GM21717 (cell line): Measurements from ENCODE around the gene C2orf76.
A peak's percentile ranks its signal among the peaks of the same experiment; 100 is the strongest.

Experiments used
- ATAC-seq: cut with Tn5 transposase; IDR thresholded peaks from one replicate; pipeline ENCODE4 v1.9.1; 2021; ENCODE audit warnings: mild to moderate bottlenecking, moderate library complexity; ENCODE audit not compliant: unreplicated experiment

Gene C2orf76

DNA sequence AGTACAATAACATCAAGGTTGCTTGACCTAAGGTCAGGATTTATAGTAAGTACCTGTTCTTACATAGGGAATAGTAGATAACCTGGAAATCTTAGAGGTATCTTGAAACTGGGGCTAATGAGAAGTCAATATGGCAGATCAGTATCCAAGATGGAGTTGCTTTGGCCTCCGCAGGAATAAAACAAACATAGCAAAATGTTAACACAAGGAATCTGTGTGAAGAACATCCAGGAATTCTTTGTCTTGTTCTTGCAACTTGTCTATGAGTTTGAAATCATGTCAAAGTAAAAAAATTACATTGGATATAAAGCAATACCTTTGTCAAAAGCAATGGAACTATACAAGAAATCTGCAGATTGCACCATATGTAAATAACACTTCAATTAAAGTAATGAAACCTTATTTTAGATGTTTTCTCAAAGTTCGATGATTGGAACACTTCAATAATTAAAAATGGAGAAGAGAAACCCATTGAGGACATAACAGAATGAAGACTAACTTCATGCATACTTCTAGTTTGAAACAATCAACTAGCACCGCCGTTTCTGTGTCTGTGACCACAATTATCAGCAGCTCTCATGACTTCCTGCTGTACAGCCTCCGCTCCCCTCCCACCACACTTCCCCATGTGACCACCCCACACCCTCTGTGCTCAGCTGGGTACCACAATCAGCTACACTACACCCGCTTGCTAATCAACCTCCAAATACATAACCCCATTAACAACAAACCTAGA, 27.6 kb downstream of the C2orf76 start:
- peak; percentile 98 for ATAC-seq

DNA sequence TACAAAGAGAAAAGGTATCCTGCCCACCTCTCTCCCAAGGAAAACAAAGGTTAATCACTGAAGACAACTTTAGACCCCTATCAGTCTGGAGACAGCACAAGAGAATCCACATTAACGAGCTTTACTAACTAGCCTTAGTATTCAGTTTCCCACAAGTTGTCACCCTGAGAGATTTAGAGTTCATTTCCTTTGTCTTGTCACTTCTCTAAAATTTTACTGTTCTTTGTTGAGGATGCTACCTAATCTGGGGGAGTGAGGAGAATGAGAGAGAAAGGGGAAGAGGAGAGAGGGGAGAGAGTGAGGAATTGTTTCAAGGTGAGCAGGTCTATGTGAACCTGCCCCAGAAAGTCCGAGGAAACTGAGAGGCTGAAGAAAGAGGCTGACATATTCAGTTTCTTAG, 28.4 kb downstream of the C2orf76 start:
- no peak for ATAC-seq

DNA sequence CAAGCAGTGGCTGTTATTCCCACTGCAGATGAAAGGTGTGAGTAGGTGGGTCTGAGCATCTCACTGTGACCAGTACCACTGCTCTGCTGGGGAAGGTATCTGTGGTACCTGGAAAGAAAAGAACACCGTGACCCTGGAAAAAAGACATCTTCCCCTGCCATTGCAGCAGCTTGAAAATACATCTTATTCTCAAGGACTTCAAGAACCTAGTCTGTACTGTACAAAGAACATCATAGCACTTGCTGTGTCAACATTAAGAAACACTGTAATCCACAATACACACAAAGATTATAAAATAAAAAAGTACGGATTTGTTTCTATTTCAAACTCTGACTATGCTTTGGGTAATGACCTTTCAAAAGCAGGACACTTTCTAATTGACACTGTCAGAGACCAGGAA, 28.9 kb downstream of the C2orf76 start:
- no peak for ATAC-seq

DNA sequence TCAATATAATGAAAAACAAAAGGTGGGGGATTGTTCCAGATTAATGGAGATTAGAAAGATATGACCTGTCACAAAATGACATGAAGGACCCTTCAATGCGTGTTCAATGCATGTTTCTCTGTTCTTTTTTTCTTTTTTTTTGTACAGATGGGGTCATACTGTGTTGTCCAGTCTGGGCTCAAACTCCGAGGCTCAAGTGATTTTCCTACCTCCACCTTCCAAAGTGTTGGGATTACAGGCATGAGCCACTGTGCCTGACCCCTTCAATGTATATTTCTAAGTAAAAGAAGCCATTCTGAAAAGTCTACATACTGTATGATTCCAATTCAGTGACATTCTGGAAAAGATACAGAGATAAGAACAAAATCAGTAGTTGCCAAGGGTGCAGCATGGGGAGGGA, 32.8 kb downstream of the C2orf76 start:
- no peak for ATAC-seq

DNA sequence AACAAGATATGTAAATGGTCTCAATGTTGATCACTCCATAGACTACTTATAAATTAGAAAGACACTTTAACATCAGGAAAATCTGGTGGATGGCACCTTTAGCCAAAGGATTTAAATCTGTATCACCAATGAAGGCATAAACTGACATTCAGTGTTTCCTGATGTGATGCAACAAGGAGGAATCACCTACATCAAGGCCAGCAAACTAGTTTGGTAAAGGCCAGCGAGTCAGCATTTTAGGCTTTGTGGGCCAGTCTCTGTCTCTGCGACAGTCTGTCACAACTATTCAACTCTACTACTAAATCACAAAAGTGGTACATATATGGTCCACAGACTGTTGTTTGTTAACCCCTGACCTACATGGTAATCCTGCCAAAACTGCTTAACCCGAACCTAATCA, 33.3 kb downstream of the C2orf76 start:
- ATAC-seq, result no peak

DNA sequence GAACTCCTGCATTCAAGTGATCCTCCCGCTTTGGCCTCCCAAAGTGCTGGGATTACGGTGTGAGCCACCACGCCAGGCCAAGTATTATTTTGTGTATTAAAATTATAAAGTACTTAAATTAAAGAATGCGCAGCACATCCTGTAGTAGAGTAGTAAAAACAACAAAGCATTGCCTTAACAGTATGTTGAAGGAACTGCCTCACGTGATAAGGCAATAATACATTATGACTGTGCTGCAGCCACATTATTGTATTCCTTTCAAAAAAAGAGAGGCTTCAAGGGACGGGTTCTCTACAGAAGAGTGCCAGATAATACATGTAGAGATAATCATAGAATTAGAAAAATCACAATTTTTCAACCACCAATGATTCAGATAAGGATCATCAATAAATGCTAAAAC, 33.7 kb downstream of the C2orf76 start:
- ATAC-seq, result no peak

DNA sequence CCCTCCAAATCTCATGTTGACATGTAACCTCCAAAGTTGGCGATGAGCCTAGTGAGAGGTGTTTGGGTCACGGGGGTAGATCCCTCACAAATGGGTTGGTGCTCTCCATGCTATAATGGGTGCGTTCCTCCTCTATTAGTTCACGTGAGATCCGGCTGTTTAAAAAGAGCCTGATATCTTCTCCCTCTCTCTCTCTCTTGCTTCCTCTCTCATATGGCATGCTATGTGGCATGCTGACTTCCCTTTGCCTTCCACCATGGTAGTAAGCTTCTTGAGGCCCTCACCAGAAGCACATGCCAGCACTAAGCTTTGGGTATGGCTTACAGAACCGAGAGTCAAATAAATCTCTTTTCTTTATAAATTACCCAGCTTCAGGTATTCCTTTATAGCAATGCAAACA, 39.2 kb downstream of the C2orf76 start:
- no peak for ATAC-seq

DNA sequence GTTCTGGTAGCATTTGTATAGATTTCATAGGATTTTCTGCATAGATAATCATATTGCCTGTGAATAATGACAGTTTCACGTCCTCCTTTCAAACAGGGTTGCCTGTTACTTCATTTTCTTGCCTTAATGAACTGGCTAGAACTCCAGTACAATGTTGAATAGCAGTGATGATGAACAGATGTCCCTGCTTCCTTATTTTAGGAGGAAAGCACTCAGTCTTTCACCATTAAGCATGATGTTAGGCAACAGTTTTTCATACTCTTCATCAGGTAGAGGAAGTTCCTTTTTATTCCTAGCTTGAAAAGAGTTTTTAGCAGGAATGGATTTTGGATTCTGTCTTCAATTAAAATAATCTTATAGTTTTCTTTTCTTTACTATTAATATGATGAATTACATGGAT, 39.7 kb downstream of the C2orf76 start:
- ATAC-seq, result no peak

DNA sequence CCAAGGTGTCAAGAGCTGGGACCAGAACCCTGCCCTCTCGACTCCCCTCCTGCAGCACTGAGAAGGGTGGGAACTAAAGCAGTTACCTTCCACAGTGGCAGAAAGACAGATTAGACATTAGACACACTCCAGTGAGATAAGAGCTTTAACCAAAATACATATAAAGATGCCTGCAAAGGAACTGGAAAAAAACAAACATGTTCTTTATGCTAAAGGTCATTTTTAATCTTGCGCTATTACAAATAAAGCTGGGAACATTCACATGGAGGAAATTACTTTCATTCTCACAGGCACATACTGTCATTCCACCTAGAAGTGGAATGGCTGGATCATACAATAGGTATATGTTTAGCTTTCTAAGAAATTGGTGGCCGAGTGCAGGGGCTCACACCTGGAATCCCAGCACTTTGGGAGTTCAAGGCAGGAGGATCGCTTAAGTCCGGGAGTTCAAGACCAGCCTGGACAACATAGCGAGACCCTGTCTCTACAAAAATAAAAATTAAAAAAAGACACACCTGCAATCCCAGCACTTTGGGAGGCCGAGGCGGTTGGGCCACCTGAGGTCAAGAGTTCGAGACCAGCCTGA, 41.9 kb downstream of the C2orf76 start:
- ATAC-seq, result no peak

DNA sequence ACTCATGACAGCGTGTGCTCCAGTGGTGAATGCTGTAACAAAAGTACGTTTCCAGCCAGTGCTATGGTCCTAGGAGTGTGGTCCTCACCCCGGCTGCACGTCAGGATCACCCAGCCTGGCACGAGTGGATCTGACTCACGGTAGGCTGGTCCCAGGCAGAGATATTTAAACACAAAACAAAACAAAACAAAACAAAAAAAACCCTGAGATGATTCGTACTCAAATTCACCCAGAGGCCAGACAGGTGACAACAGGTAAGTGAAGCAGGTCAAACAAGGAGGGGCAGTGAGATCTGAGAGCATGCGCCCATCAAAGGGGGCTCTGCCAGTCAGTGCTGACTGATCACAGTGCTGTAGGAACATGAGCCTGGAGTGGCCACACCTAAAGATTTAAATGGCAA, 43.2 kb downstream of the C2orf76 start:
- no peak for ATAC-seq

DNA sequence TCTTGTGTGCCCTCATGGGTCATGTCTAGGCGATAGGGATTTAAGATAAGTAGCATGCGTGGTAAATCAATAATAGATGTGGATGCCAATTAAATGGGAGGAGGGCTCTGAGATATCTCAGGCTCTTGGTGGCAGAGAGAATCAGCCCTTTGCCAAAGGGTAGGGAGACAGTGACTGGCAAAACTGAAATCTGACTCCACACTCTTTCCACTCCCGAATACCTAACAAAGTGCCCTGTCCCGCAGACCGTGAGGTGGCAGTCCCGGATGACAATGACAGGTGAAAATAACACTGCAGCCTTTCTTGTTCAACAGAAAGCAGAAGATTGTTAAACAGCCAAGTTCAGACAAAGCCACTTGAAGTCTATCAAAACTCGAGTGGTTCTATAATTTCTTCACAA, 47.0 kb downstream of the C2orf76 start:
- ATAC-seq, result no peak

DNA sequence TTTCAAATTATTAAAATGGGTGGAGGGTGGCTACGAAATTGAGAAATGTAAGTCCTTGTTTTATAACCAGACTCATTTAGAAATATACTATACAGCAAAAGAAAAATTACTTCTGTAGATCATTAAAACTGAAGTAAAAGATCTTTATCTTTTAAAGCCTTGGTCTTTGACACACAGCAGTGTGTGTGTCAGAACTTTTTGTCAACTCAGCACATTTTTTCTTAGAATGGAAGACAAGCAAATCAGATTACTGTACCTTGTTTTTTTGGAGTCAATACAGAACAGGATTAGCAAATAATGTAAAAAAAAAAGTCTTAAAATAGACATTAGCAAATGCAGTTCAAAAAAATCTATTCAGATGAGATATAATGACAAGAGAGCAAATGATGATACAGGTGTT, 49.1 kb downstream of the C2orf76 start:
- ATAC-seq, result no peak

DNA sequence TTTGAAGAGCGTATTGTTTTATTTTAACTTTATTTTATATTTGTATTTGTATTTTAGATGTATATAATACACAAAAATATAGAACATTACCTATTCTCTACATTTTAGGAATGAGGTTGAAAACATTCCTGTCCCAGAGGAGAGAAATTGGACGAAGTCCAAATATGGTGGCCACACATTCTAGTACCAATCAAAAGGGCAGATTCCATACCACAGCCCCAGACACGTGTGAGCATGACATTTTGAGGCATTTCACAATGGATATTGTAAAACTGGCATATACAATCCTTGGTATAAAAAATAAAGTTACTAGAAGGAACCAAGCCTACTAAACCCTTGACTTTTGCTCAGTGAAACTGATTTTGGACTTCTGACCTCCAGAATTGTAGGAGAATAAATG, 50.6 kb downstream of the C2orf76 start:
- ATAC-seq, result no peak

DNA sequence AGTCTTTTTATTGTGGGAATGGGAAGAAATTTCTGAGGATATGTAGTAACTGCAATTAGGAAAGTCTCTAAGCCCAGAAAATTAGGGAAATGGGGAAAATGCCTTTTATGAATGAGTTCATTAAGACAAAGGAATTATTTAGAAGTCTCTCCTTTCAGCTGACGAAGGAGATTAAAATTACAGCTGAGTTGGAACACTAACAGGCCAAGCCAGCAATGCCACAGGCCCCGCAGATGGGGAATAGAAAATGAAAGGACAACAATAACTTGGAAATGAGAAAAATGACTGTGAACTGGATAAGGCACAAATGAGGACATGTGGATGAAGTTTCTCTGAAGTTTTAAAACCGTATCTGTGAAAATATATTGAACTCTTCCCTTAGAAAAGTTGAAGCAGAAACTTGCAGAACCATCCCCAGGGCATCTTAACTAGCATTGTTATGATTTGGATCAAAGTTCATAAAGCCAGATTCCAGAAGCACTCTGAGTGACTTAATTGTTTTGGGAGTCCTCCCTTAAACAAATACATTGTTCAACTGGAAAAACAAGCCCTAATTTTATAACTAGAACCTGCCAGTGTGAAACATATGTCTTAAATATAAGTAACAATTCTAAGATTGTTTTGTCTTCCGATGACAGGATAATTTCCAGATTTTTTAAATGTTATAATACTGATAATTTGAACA, 51.3 kb downstream of the C2orf76 start:
- ATAC-seq, result no peak

DNA sequence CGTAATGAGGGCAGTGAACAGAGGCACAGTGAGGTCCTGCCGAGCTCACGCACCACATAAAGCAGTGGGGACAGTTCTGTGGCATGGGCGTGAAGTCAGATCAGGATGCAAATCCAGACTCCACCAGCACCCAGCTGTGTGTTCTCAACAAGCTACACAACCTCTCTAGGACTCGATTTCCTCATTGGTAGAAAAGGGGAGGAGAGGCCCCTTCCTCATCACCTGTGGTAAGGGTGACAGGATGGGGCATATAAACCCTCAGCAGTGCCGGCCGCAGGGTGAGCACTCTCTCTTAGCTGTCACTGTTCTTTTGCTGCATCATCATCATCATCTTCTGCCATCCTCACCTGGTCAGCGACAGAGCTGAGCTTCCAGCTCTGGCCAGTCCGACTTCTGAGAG, 54.8 kb downstream of the C2orf76 start:
- no peak for ATAC-seq

DNA sequence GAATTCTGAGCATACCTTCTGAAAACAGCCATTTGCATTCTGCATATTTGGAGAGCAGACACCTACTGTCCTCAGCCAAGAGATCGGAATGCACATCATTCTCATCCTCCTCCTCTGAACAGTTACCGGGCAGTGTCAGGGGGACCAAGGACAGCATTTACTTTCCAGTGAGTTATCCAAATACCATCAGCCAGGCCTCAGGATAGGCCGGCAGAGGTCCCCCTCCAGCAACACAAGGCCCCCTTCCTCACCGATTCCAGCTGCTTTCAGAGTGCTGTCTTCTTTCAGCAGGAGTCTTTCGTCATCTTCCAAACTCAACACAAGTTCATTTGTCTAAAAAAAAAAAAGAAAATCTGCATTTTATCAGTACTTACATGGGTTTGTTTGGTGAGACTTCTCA, 55.3 kb downstream of the C2orf76 start:
- ATAC-seq, result peak; percentile 26

DNA sequence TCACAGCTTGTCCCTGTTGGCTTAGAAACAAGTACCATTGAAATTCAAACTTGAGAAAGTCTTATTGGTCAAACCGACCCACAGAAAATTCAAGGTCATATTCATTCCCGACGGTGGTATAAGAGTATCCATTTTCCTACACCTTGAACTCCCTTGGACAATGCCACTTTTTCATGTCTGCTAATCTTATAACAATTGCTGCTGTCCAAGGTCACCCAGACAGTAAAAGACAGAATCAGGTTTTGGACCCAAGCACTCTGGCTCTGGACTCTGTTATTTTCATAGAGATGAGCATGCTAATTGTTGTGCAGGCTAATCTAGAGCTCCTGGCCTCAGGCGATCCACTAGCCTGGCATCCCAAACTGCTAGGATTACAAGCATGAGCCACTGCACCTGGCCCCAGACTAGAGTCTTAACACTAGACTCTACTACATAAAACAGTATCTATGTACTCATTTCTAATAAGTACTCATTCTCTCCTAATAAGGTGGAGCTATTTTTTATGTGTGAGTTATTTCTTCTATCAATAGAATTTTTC, 57.8 kb downstream of the C2orf76 start:
- ATAC-seq, result no peak

DNA sequence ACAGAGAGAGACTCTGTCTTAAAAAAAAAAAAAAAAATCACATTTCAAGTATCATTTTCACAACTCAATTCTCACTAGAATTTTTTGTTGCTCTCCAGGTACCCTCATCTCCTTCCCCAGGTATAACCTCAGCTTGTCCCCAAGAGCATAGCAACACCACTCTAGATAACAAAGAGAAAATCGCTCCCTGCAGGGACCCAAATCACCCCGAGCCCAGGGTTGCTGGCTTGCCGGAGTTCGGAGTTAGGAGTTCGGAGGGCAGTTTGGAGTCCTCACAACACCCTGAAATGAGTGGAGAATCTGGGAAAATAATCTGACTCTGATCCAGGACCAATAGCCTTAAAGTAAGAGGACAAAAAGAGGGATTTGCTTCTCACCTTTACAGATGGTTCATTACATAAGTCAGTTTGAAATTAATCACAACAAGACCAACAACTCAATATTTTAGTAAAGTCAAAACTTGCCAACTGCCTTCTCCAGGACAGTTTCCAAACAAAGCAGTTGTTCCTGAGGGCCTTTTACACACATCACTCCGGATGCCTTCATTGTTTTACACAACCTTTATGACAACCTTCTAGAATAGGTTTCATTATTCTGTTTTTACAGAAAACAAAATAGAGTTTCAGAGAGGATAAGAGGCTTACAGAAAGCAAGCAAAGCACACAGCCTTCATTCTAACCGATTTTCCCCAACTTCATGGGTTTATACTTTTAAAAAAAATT, 59.1 kb downstream of the C2orf76 start:
- ATAC-seq, result no peak

DNA sequence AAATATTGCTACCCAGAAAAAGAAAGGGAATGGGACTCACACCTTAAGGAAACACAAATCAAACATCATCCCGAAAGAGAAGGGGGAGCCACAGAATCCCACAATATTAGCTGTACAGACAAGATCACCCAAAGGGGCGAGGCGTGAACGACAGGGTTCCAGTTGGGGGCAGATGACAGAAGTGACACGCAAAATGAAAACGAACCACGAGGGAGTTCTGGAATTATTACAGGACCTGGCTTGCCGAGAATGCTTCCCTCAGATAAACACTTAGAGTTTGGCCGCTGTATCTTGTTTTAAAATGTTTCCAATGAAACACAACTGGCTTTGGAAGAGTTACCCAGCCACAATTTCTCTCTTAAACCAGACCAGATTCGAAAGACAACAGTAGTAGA, 60.4 kb downstream of the C2orf76 start:
- no peak for ATAC-seq

DNA sequence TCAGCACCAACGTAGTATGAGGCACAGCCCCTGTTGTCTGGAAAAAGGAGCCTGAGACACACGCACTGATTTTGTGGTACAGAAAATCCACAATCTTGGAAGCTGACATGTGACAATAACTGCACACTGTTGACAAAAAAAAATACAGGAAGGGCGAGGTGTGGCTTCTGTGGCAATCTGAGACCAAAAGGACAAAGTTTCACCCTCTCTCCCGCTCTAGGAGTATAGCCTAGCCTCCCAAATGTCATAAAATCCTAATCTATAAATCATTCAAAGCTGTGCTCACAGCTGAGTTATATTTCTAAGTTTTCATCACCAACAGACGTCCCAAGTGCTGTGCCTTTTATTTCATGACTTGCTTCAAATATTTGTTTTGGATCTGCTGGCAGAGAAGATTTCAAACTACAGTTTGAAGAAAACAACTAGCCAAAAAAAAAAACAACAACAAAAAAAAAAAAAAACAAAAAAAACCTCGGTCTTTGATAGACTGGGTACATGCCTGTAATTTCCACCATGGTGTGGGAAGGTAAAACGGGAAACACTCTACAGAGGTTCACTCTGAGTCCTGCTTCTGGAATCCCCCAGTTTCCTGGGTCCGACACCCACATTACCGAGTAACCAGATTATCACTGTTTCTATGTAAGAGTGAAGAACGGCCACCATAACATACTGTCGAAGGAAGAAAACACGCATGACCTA, 61.0 kb downstream of the C2orf76 start:
- ATAC-seq, result no peak

DNA sequence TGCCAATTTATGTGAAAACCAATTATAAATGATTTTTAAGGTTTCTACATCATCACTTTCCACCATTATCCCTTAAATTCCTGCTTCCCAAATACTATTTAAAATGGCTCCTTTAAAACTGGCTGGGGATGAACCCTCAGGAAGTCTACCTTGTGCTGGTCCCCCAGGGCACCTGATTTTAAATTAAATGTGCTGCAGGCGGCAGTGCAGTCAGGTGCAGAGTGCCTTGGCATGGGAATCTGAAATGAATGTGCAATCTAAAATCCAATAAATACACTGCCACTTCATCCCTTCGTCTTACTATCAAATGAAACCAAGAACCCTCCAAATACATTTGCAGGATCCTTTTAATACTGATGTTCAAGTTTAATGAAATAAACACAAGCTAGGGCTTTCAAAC, 61.8 kb downstream of the C2orf76 start:
- no peak for ATAC-seq
